B cell (primary cell): ENCODE measurements around the gene KIF25. TPM values are rescaled to one million over a fixed set of nuclear protein-coding genes. Genes with fewer than 3 reads are reported as not detected.
"Not testable (repeated sequence)": the region's sequence is repeated elsewhere in the genome, so short reads cannot be mapped to it uniquely, and the experiment has no call there.

ENCODE experiments used
- ATAC-seq: fragments of 200-7000 bp; cut with Tn5 transposase; one replicate; pipeline ENCODE4 v1.10.0; 2021; ENCODE audit warnings: low read depth, mild to moderate bottlenecking, moderate number of reproducible peaks, moderate library complexity
- CTCF ChIA-PET: fragments of 350-600 bp; sonication (Branson Sonifier 250); formaldehyde crosslinking; loops from one replicate; lab custom pipeline; 2021; ENCODE audit warnings: antibody characterized with exemption, inconsistent platforms; lab: Charles Lee
- POLR2A ChIA-PET: fragments of 350-600 bp; sonication (Branson Sonifier 250); formaldehyde crosslinking; loops from one replicate; lab custom pipeline; 2021; ENCODE audit warnings: antibody characterized with exemption; lab: Charles Lee
- DNase-seq: peaks from one replicate; pipeline ENCODE4 v3.0.0; 2013
- H2AFZ ChIP-seq: 2 replicates; pipeline ENCODE4 v1.6.1; 2012; ENCODE audit warnings: mild to moderate bottlenecking, low read depth, low read length; ENCODE audit not compliant: insufficient read depth, poor library complexity, severe bottlenecking
- H3K27ac ChIP-seq, 2 donors: 1 replicate in 1 of 2; 2 replicates in 1 of 2; pipeline ENCODE4 v1.5.1; 2012 to 2013; ENCODE audit warnings: low read length in 2 of 2, mild to moderate bottlenecking in 2 of 2, moderate library complexity in 1 of 2
- H3K27me3 ChIP-seq, 4 experiments: fragments of 200-600 bp in 1 of 4; sonication (generic) in 1 of 4; replicated peaks in 1 of 4; 1 replicate in 2 of 4; 2 replicates in 2 of 4; pipeline versions ENCODE4 v1.6.1 to v1.7.0; 2013 to 2016; ENCODE audit warnings: low read length in 3 of 4, mild to moderate bottlenecking in 2 of 4, mixed read lengths in 1 of 4, moderate library complexity in 1 of 4; ENCODE audit not compliant: insufficient read depth in 4 of 4, control insufficient read depth in 3 of 4; ENCODE audit errors: control extremely low read depth in 1 of 4
- H3K36me3 ChIP-seq, 2 experiments: replicated peaks in 1 of 2; 1 replicate in 1 of 2; 2 replicates in 1 of 2; pipeline versions ENCODE4 v1.6.1 to v1.7.1; 2013; ENCODE audit warnings: low read length in 1 of 2; ENCODE audit not compliant: insufficient read depth in 2 of 2, control insufficient read depth in 1 of 2; ENCODE audit errors: control extremely low read depth in 1 of 2, extremely low read depth in 1 of 2
- H3K4me1 ChIP-seq, 2 donors: fragments of 200-600 bp in 1 of 2; sonication (generic) in 1 of 2; 1 replicate in 1 of 2; 2 replicates in 1 of 2; pipeline versions ENCODE4 v1.5.1 to v1.6.1; 2013 to 2017; ENCODE audit warnings: low read length in 2 of 2; ENCODE audit not compliant: control insufficient read depth in 2 of 2, insufficient read depth in 2 of 2
- H3K4me2 ChIP-seq: replicated peaks from 2 replicates; pipeline ENCODE3; 2012; ENCODE audit warnings: mild to moderate bottlenecking, low read depth, low read length; ENCODE audit not compliant: poor library complexity, severe bottlenecking
- H3K4me3 ChIP-seq, 5 experiments: fragments of 200-600 bp in 1 of 5; sonication (generic) in 1 of 5; 1 replicate in 3 of 5; 2 replicates in 2 of 5; pipeline versions ENCODE4 v1.5.1 to v1.7.0; 2011 to 2016; ENCODE audit warnings: low read length in 4 of 5, mild to moderate bottlenecking in 4 of 5, low read depth in 2 of 5, control low read depth in 1 of 5, moderate library complexity in 1 of 5; ENCODE audit not compliant: insufficient read depth in 1 of 5; ENCODE audit errors: control extremely low read depth in 1 of 5, extremely low read depth in 1 of 5
- H3K79me2 ChIP-seq: fragments of 200-600 bp; sonication (generic); one replicate; pipeline ENCODE4 v1.6.0; 2016; ENCODE audit warnings: low read length; ENCODE audit not compliant: control insufficient read depth, insufficient read depth
- H3K9ac ChIP-seq: fragments of 200-600 bp; sonication (generic); 2 replicates; pipeline ENCODE4 v1.6.1; 2017; ENCODE audit warnings: mild to moderate bottlenecking, low read length, moderate library complexity
- H3K9me3 ChIP-seq, 3 donors: one replicate each; pipeline versions ENCODE4 v1.6.1 to v1.7.1; 2013; ENCODE audit warnings: low read length in 2 of 3; ENCODE audit not compliant: control insufficient read depth in 2 of 3, insufficient read depth in 1 of 3; ENCODE audit errors: control extremely low read depth in 1 of 3
- H4K20me1 ChIP-seq: 2 replicates; pipeline ENCODE4 v1.6.0; 2012; ENCODE audit warnings: mild to moderate bottlenecking, low read length; ENCODE audit not compliant: insufficient read depth, control insufficient read depth, poor library complexity, severe bottlenecking
- H3K27ac Mint-ChIP-seq: one replicate; pipeline ENCODE4 v1.8.0; 2021; ENCODE audit warnings: mixed read lengths
- H3K27me3 Mint-ChIP-seq: one replicate; pipeline ENCODE4 v1.8.0; 2021; ENCODE audit warnings: mixed read lengths
- H3K4me1 Mint-ChIP-seq: one replicate; pipeline ENCODE4 v1.8.0; 2021; ENCODE audit warnings: mixed read lengths
- H3K4me3 Mint-ChIP-seq: one replicate; pipeline ENCODE4 v1.8.0; 2021; ENCODE audit warnings: mixed read lengths
- H3K9me3 Mint-ChIP-seq: one replicate; pipeline ENCODE4 v1.8.0; 2022; ENCODE audit warnings: mixed read lengths; ENCODE audit not compliant: insufficient read depth
- EZH2 ChIP-seq: IDR thresholded peaks from 2 replicates; pipeline ENCODE4 v1.6.1; 2012; ENCODE audit warnings: borderline replicate concordance, low read depth, mild to moderate bottlenecking, moderate library complexity, low read length; ENCODE audit not compliant: insufficient read depth, poor library complexity, severe bottlenecking
- WGBS: methylation state at CpG from one replicate; pipeline ENCODE4 v1.1.5; 2013; ENCODE audit warnings: missing lambda C conversion rate; ENCODE audit not compliant: insufficient coverage; 5-methylcytosine and 5-hydroxymethylcytosine counted together
- intact Hi-C: fragments of 100-400 bp; cut with micrococcal nuclease; formaldehyde crosslinking; loops from one replicate; pipeline ENCODE4 v1.10.0; 2022
- polyA plus RNA-seq: library from polyadenylated mRNA; depleted of rRNA; stranded (reverse); fragments of >200 nt; gene quantifications from 2 replicates; pipeline ENCODE4 v1.2.3, GENCODE V29; 2012
- total RNA-seq, 2 donors: library from RNA; stranded (reverse); fragments of 120-200 nt in 1 of 2; gene quantifications; 1 replicate in 1 of 2; 2 replicates in 1 of 2; pipeline versions ENCODE4 v1.2.3 to v1.2.4, GENCODE V29; 2013 to 2022
- TF ChIP-seq, protein P1 (sequence below): fragments of 200-600 bp; IDR thresholded peaks from one replicate; pipeline ENCODE4 v1.8.0; 2022; ENCODE audit warnings: antibody characterized with exemption, mild to moderate bottlenecking

Gene KIF25
- total and polyA plus RNA-seq, 2 donors (not counting 1 experiment from before 2014, with no cell fraction given): not detected

DNA sequence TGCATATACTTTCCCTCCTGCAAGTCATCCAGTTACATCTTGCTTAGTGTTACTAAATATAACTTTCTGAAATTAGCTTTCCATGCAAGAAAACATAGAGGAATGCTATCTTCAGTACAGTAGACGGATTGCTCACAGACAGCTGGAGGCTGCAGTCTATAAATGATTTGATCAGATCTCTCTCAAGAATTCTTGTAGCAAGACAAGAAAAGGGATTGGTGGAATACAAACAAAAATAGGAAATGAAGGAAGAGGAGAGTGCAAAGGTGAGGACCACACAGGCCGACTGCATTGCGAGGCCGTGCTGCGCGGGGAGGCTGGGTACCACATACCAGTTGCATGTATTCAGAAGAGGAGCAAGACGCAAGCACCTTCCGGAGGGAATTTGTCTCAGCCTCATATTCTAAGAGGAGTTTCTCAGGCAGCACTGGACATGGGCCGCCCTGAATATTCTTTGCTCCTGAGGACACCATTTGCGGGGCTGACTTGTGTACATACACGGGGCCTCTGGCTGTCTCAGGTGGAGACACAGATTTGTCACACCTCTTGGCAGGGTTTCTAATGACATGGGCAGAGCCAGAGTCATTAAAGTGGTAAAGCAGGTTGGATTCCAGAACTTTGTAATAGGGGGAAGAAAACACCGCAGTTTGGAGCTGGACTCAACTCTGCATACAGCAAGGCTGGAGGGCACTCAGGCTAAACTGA, 22.7 kb upstream of the KIF25 start:
- H3K27me3 ChIP-seq: no peaks in the 10 kb centered on the region
- 95% methylated on average over 12 of the region's 12 CpGs for WGBS
- no peak for TF ChIP-seq EZH2
- TF ChIP-seq, protein P1, sequence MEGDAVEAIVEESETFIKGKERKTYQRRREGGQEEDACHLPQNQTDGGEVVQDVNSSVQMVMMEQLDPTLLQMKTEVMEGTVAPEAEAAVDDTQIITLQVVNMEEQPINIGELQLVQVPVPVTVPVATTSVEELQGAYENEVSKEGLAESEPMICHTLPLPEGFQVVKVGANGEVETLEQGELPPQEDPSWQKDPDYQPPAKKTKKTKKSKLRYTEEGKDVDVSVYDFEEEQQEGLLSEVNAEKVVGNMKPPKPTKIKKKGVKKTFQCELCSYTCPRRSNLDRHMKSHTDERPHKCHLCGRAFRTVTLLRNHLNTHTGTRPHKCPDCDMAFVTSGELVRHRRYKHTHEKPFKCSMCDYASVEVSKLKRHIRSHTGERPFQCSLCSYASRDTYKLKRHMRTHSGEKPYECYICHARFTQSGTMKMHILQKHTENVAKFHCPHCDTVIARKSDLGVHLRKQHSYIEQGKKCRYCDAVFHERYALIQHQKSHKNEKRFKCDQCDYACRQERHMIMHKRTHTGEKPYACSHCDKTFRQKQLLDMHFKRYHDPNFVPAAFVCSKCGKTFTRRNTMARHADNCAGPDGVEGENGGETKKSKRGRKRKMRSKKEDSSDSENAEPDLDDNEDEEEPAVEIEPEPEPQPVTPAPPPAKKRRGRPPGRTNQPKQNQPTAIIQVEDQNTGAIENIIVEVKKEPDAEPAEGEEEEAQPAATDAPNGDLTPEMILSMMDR: no peak
- H3K27ac ChIP-seq: no peak overlapping the region
- no peaks in the 10 kb centered on the region for H3K36me3 ChIP-seq
- H3K4me2 ChIP-seq: no peak overlapping the region
- intact Hi-C loops: no loop called here
- no peak for DNase-seq
- peaks cover 0 to 3% (median 0%) of the 10 kb centered on the region in 3 donors for H3K9me3 ChIP-seq
- H3K4me3 ChIP-seq: no peak overlapping the region
- no peaks in the 10 kb centered on the region for H3K79me2 ChIP-seq
- H3K9ac ChIP-seq: no peak overlapping the region
- no peaks in the 10 kb centered on the region for H3K9me3 Mint-ChIP-seq
- ATAC-seq: no peak
- H3K4me1 Mint-ChIP-seq: no peaks in the 10 kb centered on the region
- H3K27ac Mint-ChIP-seq: no peak overlapping the region
- H2AFZ ChIP-seq: no peak overlapping the region
- H3K4me1 ChIP-seq: no peaks in the 10 kb centered on the region
- H4K20me1 ChIP-seq: no peaks in the 10 kb centered on the region
- ChIA-PET CTCF (no interaction called here), POLR2A (no interaction called here)
- H3K4me3 Mint-ChIP-seq: no peak overlapping the region
- no peaks in the 10 kb centered on the region for H3K27me3 Mint-ChIP-seq

DNA sequence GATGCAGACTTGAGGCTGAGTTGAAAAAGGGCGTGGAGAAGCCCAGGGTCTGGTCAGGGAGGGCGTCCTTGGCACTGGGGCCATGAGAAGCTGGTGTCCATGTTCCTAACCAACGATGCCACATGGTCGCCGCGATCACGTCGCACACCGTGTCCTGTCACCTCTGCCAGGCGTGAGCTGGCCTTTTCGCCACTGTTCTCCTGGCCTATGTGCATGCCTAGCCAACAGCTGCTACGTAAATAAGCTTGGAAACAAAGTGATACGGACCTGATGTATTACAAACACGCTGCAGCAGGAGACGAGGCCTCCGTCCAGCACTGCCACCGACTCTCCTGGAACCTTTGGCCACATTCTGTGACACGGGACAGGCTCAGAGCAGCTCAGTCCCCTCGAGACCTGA, 22.0 kb upstream of the KIF25 start:
- H3K4me1 ChIP-seq: no peaks in the 10 kb centered on the region
- Mint-ChIP-seq H3K27me3 (no peaks in the 10 kb centered on the region), H3K9me3 (no peaks in the 10 kb centered on the region), H3K4me3 (no peak overlapping the region), H3K4me1 (no peaks in the 10 kb centered on the region), H3K27ac (no peak overlapping the region)
- no peaks in the 10 kb centered on the region for H3K36me3 ChIP-seq
- no peak overlapping the region for H3K4me3 ChIP-seq
- intact Hi-C loops: no loop called here
- ChIA-PET CTCF (no interaction called here), POLR2A (no interaction called here)
- DNase-seq (no peak), ATAC-seq (no peak)
- TF ChIP-seq, protein P1: no peak
- 95% methylated on average over 17 of the region's 19 CpGs for WGBS
- H3K9ac ChIP-seq: no peak overlapping the region
- no peaks in the 10 kb centered on the region for H3K79me2 ChIP-seq
- no peak overlapping the region for H3K27ac ChIP-seq
- no peaks in the 10 kb centered on the region for H4K20me1 ChIP-seq
- H3K27me3 ChIP-seq: no peaks in the 10 kb centered on the region
- no peak overlapping the region for H3K4me2 ChIP-seq
- H3K9me3 ChIP-seq: peaks cover 0 to 3% (median 0%) of the 10 kb centered on the region in 3 donors
- no peak overlapping the region for H2AFZ ChIP-seq

DNA sequence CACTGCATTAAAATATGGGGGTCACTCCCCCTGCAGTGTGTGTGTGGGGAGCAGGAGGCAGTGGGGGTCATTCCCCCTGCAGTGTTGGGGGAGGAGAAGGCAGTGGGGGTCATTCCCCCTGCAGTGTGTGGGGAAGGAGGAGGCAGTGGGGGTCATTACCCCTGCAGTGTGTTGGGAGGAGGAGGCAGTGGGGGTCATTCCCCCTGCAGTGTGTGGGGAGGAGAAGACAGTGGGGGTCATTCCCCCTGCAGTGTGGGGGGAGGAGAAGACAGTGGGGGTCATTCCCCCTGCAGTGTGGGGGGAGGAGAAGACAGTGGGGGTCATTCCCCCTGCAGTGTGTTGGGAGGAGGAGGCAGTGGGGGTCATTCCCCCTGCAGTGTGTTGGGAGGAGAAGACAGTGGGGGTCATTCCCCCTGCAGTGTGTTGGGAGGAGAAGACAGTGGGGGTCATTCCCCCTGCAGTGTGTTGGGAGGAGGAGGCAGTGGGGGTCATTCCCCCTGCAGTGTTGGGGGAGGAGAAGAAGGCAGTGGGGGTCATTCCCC, 21.3 kb upstream of the KIF25 start:
- H4K20me1 ChIP-seq, H3K4me1 ChIP-seq, H3K4me3 Mint-ChIP-seq, H3K9me3 ChIP-seq, ATAC-seq, H3K27ac Mint-ChIP-seq, H3K27me3 Mint-ChIP-seq, H3K36me3 ChIP-seq, CTCF ChIA-PET, H3K4me2 ChIP-seq, DNase-seq, H3K27ac ChIP-seq, intact Hi-C loops, H3K9me3 Mint-ChIP-seq, H2AFZ ChIP-seq, H3K79me2 ChIP-seq, H3K27me3 ChIP-seq, H3K4me1 Mint-ChIP-seq, H3K9ac ChIP-seq, H3K4me3 ChIP-seq, POLR2A ChIA-PET: not testable (repeated sequence)
